Measurements from ENCODE around the gene ARRB1.

ARRB1 gene

GRCh38 chr11:75264971-75265370, 86.5 kb downstream of the ARRB1 start:
- H3K36me3 ChIP-seq (ENCODE audit: insufficient read depth, low read length): no peaks in the 10 kb centered on the region

GRCh38 chr11:75264356-75264755, 87.1 kb downstream of the ARRB1 start:
- Histone ChIP-seq H3K9me2 (ENCODE audit: low read depth, low read length) (no peaks in the 10 kb centered on the region), H3K9me3 (ENCODE audit: low read length) (no peaks in the 10 kb centered on the region), H3K27ac (ENCODE audit: low read depth, low read length, poor library complexity, severe bottlenecking) (no peak overlapping the region), H3F3A (ENCODE audit: insufficient read depth, low read length) (no peaks in the 10 kb centered on the region), H2AFZ (ENCODE audit: low read length) (no peak overlapping the region), H3K9ac (ENCODE audit: low read length) (no peak overlapping the region), H3K4me3 (ENCODE audit: low read depth, low read length, poor library complexity, severe bottlenecking) (no peak overlapping the region), H3K36me3 (ENCODE audit: insufficient read depth, low read length) (no peaks in the 10 kb centered on the region), H3K27me3 (ENCODE audit: insufficient read depth, low read length) (no peaks in the 10 kb centered on the region; the same call in 1 of the 2 replicates), H3K4me2 (ENCODE audit: low read length) (no peak overlapping the region), H3K79me2 (ENCODE audit: insufficient read depth, low read length) (no peaks in the 10 kb centered on the region), H4K20me1 (ENCODE audit: insufficient read depth, low read length) (no peaks in the 10 kb centered on the region), H3K4me1 (ENCODE audit: insufficient read depth, low read length, severe bottlenecking) (no peaks in the 10 kb centered on the region)
- no peak for TF ChIP-seq EZH2 (IDR thresholded peaks at IDR 0.05; ENCODE audit: borderline replicate concordance, low read length)
- TF ChIP-seq, protein P1, sequence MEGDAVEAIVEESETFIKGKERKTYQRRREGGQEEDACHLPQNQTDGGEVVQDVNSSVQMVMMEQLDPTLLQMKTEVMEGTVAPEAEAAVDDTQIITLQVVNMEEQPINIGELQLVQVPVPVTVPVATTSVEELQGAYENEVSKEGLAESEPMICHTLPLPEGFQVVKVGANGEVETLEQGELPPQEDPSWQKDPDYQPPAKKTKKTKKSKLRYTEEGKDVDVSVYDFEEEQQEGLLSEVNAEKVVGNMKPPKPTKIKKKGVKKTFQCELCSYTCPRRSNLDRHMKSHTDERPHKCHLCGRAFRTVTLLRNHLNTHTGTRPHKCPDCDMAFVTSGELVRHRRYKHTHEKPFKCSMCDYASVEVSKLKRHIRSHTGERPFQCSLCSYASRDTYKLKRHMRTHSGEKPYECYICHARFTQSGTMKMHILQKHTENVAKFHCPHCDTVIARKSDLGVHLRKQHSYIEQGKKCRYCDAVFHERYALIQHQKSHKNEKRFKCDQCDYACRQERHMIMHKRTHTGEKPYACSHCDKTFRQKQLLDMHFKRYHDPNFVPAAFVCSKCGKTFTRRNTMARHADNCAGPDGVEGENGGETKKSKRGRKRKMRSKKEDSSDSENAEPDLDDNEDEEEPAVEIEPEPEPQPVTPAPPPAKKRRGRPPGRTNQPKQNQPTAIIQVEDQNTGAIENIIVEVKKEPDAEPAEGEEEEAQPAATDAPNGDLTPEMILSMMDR (IDR thresholded peaks at IDR 0.05; ENCODE audit: low read length): no peak

More at GRCh38 chr11:75264971-75265370, 86.5 kb downstream of the ARRB1 start:
- H3K27ac ChIP-seq (ENCODE audit: low read depth, low read length, poor library complexity, severe bottlenecking): no peak overlapping the region
- no peaks in the 10 kb centered on the region; the same call in 1 of the 2 replicates for H3K27me3 ChIP-seq (ENCODE audit: insufficient read depth, low read length)
- no peak overlapping the region for H3K4me2 ChIP-seq (ENCODE audit: low read length)
- TF ChIP-seq, protein P1 (IDR thresholded peaks at IDR 0.05; ENCODE audit: low read length): no peak
- TF ChIP-seq EZH2 (IDR thresholded peaks at IDR 0.05; ENCODE audit: borderline replicate concordance, low read length): no peak
- no peaks in the 10 kb centered on the region for H3K9me3 ChIP-seq (ENCODE audit: low read length)
- no peak overlapping the region for H3K9ac ChIP-seq (ENCODE audit: low read length)
- no peaks in the 10 kb centered on the region for H3K79me2 ChIP-seq (ENCODE audit: insufficient read depth, low read length)
- H3F3A ChIP-seq (ENCODE audit: insufficient read depth, low read length): no peaks in the 10 kb centered on the region
- H2AFZ ChIP-seq (ENCODE audit: low read length): no peak overlapping the region
- no peaks in the 10 kb centered on the region for H3K4me1 ChIP-seq (ENCODE audit: insufficient read depth, low read length, severe bottlenecking)
- H3K4me3 ChIP-seq (ENCODE audit: low read depth, low read length, poor library complexity, severe bottlenecking): no peak overlapping the region
- no peaks in the 10 kb centered on the region for H4K20me1 ChIP-seq (ENCODE audit: insufficient read depth, low read length)
- H3K9me2 ChIP-seq (ENCODE audit: low read depth, low read length): no peaks in the 10 kb centered on the region

DNA sequence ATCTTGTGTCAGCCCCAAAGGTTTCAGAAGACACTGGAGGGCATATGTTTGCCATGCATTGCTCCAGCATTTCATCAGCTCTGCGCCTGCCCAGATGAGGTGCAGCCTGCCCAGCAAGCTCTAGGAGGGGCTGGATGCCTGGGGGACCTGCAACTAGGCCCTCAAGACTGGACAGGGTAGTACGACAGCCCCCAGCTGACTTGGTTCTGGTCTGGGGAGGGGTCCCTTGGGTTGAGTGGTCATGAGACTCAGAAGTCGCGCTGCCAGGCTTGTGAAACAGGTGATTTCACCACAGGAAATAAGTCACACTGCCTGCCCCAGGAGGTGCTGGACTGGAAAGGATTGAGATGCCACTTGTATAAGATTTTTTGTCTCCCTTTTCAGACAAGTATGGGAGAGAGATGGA, 87.5 kb downstream of the ARRB1 start:
- no peaks in the 10 kb centered on the region for H3K9me3 ChIP-seq (ENCODE audit: low read length)
- H3F3A ChIP-seq (ENCODE audit: insufficient read depth, low read length): no peaks in the 10 kb centered on the region
- H3K4me2 ChIP-seq (ENCODE audit: low read length): no peak overlapping the region
- no peak overlapping the region for H3K27ac ChIP-seq (ENCODE audit: low read depth, low read length, poor library complexity, severe bottlenecking)
- no peaks in the 10 kb centered on the region; the same call in 1 of the 2 replicates for H3K27me3 ChIP-seq (ENCODE audit: insufficient read depth, low read length)
- no peaks in the 10 kb centered on the region for H3K4me1 ChIP-seq (ENCODE audit: insufficient read depth, low read length, severe bottlenecking)
- H3K9ac ChIP-seq (ENCODE audit: low read length): no peak overlapping the region
- TF ChIP-seq EZH2 (IDR thresholded peaks at IDR 0.05; ENCODE audit: borderline replicate concordance, low read length): no peak
- TF ChIP-seq, protein P1 (IDR thresholded peaks at IDR 0.05; ENCODE audit: low read length): no peak
- H3K9me2 ChIP-seq (ENCODE audit: low read depth, low read length): no peaks in the 10 kb centered on the region
- H3K36me3 ChIP-seq (ENCODE audit: insufficient read depth, low read length): no peaks in the 10 kb centered on the region
- H3K4me3 ChIP-seq (ENCODE audit: low read depth, low read length, poor library complexity, severe bottlenecking): no peak overlapping the region
- no peak overlapping the region for H2AFZ ChIP-seq (ENCODE audit: low read length)
- H3K79me2 ChIP-seq (ENCODE audit: insufficient read depth, low read length): no peaks in the 10 kb centered on the region
- H4K20me1 ChIP-seq (ENCODE audit: insufficient read depth, low read length): no peaks in the 10 kb centered on the region

Measured in OCI-LY1 (cell line).